GM12878 (cell line): Measurements from ENCODE around the gene RAMP2. TPM values are rescaled to one million over a fixed set of nuclear protein-coding genes. Genes with fewer than 3 reads are reported as not detected.

Source experiments
- ATAC-seq: fragments of 200-7000 bp; cut with Tn5 transposase; 3 replicates; pipeline ENCODE4 v1.9.1; 2020; ENCODE audit warnings: mild to moderate bottlenecking, moderate library complexity
- BruUV-seq: library from RNA; stranded (reverse); fragments of 400-500 nt; replicated peaks from 2 replicates; lab custom pipeline; 2021; lab: Mats Ljungman, UMichigan
- CTCF ChIA-PET: fragments of 300-600 bp; sonication (Branson Sonifier 250); formaldehyde crosslinking; extraction: SDS; loops from one replicate; lab custom pipeline; 2021; ENCODE audit warnings: inconsistent platforms; lab: Yijun Ruan, JAX
- POLR2A ChIA-PET: fragments of 350-600 bp; formaldehyde crosslinking; extraction: SDS; loops from one replicate; lab custom pipeline; 2021; ENCODE audit warnings: inconsistent platforms; lab: Charles Lee
- RAD21 ChIA-PET: fragments of 300-600 bp; sonication (Branson Sonifier 250); formaldehyde crosslinking; loops from one replicate; lab custom pipeline; 2023; ENCODE audit warnings: antibody characterized with exemption; ENCODE audit not compliant: unreplicated experiment; lab: Charles Lee
- SMC1A ChIA-PET: fragments of 300-600 bp; sonication (Branson Sonifier 250); formaldehyde crosslinking; loops from one replicate; lab custom pipeline; 2023; ENCODE audit not compliant: unreplicated experiment, uncharacterized antibody; lab: Charles Lee
- DNase-seq: peaks from one replicate; pipeline ENCODE4 v3.0.0-alpha.2; 2011; ENCODE audit warnings: low read depth, low spot score
- FAIRE-seq: peaks from 3 replicates; lab custom pipeline; 2011; peaks lifted over from hg19 to GRCh38; lab: Jason Lieb, UNC
- H2AFZ ChIP-seq: 2 replicates; pipeline ENCODE4 v1.6.0; 2011; ENCODE audit warnings: low read depth, low read length, control low read depth; ENCODE audit not compliant: control insufficient read depth
- H3K27ac ChIP-seq: 2 replicates; pipeline ENCODE4 v1.5.1; 2011; ENCODE audit warnings: control low read depth; ENCODE audit not compliant: control insufficient read depth, insufficient read depth
- H3K27me3 ChIP-seq, 2 experiments: replicated peaks in 1 of 2; 2 replicates each; pipeline versions ENCODE4 v1.6.0 to v1.6.1; 2011; ENCODE audit warnings: low read length in 1 of 2; ENCODE audit not compliant: control insufficient read depth in 2 of 2, insufficient read depth in 2 of 2
- H3K36me3 ChIP-seq, 2 experiments: 2 replicates each; pipeline ENCODE4 v1.5.1; 2011; ENCODE audit warnings: low read length in 1 of 2; ENCODE audit not compliant: control insufficient read depth in 2 of 2, insufficient read depth in 2 of 2
- H3K4me1 ChIP-seq: 2 replicates; pipeline ENCODE4 v1.6.1; 2011; ENCODE audit warnings: mild to moderate bottlenecking, low read length, moderate library complexity, mixed read lengths; ENCODE audit not compliant: control insufficient read depth, insufficient read depth
- H3K4me2 ChIP-seq: 2 replicates; pipeline ENCODE4 v1.6.0; 2011; ENCODE audit warnings: control low read depth; ENCODE audit not compliant: control insufficient read depth, insufficient read depth
- H3K4me3 ChIP-seq: fragments of 200-600 bp; sonication (generic); 2 replicates; pipeline ENCODE4 v1.5.1; 2016
- H3K79me2 ChIP-seq: 2 replicates; pipeline ENCODE4 v1.6.0; 2011; ENCODE audit warnings: low read length; ENCODE audit not compliant: control insufficient read depth, insufficient read depth
- H3K9ac ChIP-seq: 2 replicates; pipeline ENCODE4 v1.8.0; 2011; ENCODE audit warnings: low read length, control low read depth, mixed read lengths; ENCODE audit not compliant: control insufficient read depth, insufficient read depth
- H3K9me3 ChIP-seq: replicated peaks from 3 replicates; pipeline ENCODE4 v1.5.1; 2011; ENCODE audit warnings: mild to moderate bottlenecking, low read length; ENCODE audit not compliant: control insufficient read depth, insufficient read depth
- H4K20me1 ChIP-seq: 2 replicates; pipeline ENCODE4 v1.6.0; 2011; ENCODE audit not compliant: control insufficient read depth, insufficient read depth
- ASH2L ChIP-seq: fragments of 300-600, 200-600 bp; sonication (generic); IDR thresholded peaks from 2 replicates; pipeline ENCODE4 v1.6.1; 2017; ENCODE audit warnings: low read depth, mild to moderate bottlenecking, borderline replicate concordance
- BACH1 ChIP-seq: fragments of 450-650 bp; IDR thresholded peaks from 2 replicates; pipeline ENCODE4 v1.6.1; 2017; ENCODE audit warnings: mild to moderate bottlenecking, borderline replicate concordance
- HDAC2 ChIP-seq: fragments of 200-600 bp; sonication (generic); IDR thresholded peaks from 2 replicates; pipeline ENCODE4 v1.6.1; 2017
- JUNB ChIP-seq: IDR thresholded peaks from 2 replicates; pipeline ENCODE4 v1.6.1; 2016; ENCODE audit warnings: antibody characterized with exemption, mild to moderate bottlenecking
- KLF5 ChIP-seq: fragments of 450-650 bp; IDR thresholded peaks from 2 replicates; pipeline ENCODE4 v1.6.1; 2014; ENCODE audit warnings: mild to moderate bottlenecking; ENCODE audit not compliant: partially characterized antibody
- MEF2B ChIP-seq: fragments of 450-650 bp; IDR thresholded peaks from 2 replicates; pipeline ENCODE4 v1.6.1; 2018; ENCODE audit warnings: mild to moderate bottlenecking, moderate library complexity; ENCODE audit not compliant: partially characterized antibody, poor library complexity, severe bottlenecking
- MTA3 ChIP-seq: IDR thresholded peaks from 2 replicates; pipeline ENCODE4 v1.6.1; 2012; ENCODE audit warnings: low read length, inconsistent platforms, borderline replicate concordance
- MYC ChIP-seq: IDR thresholded peaks from 2 replicates; pipeline ENCODE4 v1.6.1; 2011; ENCODE audit warnings: mild to moderate bottlenecking, low read length, moderate library complexity, inconsistent platforms; ENCODE audit not compliant: insufficient read depth, insufficient replicate concordance, insufficient read length, severe bottlenecking
- NFIC ChIP-seq: IDR thresholded peaks from 2 replicates; pipeline ENCODE4 v1.6.1; 2012; ENCODE audit warnings: low read depth, mild to moderate bottlenecking, inconsistent platforms, low read length, moderate library complexity
- POLR2AphosphoS2 ChIP-seq: IDR thresholded peaks from 2 replicates; pipeline ENCODE4 v1.6.1; 2011; ENCODE audit warnings: low read depth, mild to moderate bottlenecking, low read length, improper control_type of control experiment, moderate library complexity
- SUPT20H ChIP-seq: IDR thresholded peaks from 2 replicates; pipeline ENCODE4 v1.6.1; 2011; ENCODE audit warnings: low read depth, mild to moderate bottlenecking, low read length, moderate library complexity, borderline replicate concordance; ENCODE audit not compliant: control insufficient read depth
- TCF12 ChIP-seq: IDR thresholded peaks from 2 replicates; pipeline ENCODE4 v1.6.1; 2011; ENCODE audit warnings: low read depth, mild to moderate bottlenecking, low read length
- ZSCAN29 ChIP-seq: fragments of 450-650 bp; IDR thresholded peaks from 2 replicates; pipeline ENCODE4 v1.6.1; 2017; ENCODE audit warnings: mild to moderate bottlenecking, moderate library complexity
- WGBS: methylation state at CpG from one replicate; pipeline ENCODE4 v1.1.6; 2016; ENCODE audit warnings: low lambda C conversion rate; ENCODE audit not compliant: insufficient replicate concordance, insufficient coverage; ENCODE audit errors: missing lambda C conversion rate; 5-methylcytosine and 5-hydroxymethylcytosine counted together
- in situ Hi-C: fragments of 300-500 bp; cut with MboI; formaldehyde crosslinking; loops from 9 replicates; pipeline ENCODE4 v1.14.3; 2018; ENCODE audit warnings: mixed read lengths
- intact Hi-C: fragments of 100-400 bp; cut with micrococcal nuclease; formaldehyde crosslinking; loops from one replicate; pipeline ENCODE4 v1.14.2; 2022; ENCODE audit not compliant: unreplicated experiment
- polyA plus RNA-seq, 11 experiments: library from polyadenylated mRNA; depleted of rRNA in 4 of 11; unstranded in 6 of 11; stranded (reverse) in 5 of 11; fragments of >200 nt; fragmentation: Nextera tagmentation in 4 of 11; fragmentation: Illumina TruSeq in 1 of 11; extraction: Ambion mirVana in 4 of 11; extraction: Trizol in 1 of 11; gene quantifications; 1 replicate in 1 of 11; 2 replicates in 10 of 11; pipeline versions ENCODE4 v1.2.1 to v1.2.3, GENCODE V29; 2011 to 2016; ENCODE audit warnings: inconsistent platforms in 2 of 11, missing spikeins in 2 of 11, low read depth in 1 of 11
- total RNA-seq, 4 experiments: library from RNA; depleted of rRNA in 3 of 4; stranded (reverse); fragments of >200 nt in 3 of 4; fragmentation: Illumina TruSeq in 1 of 4; extraction: Trizol in 1 of 4; gene quantifications; 2 replicates each; pipeline versions ENCODE4 v1.2.1 to v1.2.3, GENCODE V29; 2013 to 2021
- TF ChIP-seq, protein P1 (sequence below): IDR thresholded peaks from 2 replicates; pipeline ENCODE4 v1.6.1; 2012; ENCODE audit warnings: improper control_type of control experiment, low read depth, low read length; ENCODE audit not compliant: insufficient replicate concordance

The RAMP2 gene
- total and polyA plus RNA-seq, 10 of the 15 experiments (the other 5 are each of a cell fraction or from before 2014, with no cell fraction given), result 0.14 to 0.32 (median 0.21) TPM; not detected in 4

DNA sequence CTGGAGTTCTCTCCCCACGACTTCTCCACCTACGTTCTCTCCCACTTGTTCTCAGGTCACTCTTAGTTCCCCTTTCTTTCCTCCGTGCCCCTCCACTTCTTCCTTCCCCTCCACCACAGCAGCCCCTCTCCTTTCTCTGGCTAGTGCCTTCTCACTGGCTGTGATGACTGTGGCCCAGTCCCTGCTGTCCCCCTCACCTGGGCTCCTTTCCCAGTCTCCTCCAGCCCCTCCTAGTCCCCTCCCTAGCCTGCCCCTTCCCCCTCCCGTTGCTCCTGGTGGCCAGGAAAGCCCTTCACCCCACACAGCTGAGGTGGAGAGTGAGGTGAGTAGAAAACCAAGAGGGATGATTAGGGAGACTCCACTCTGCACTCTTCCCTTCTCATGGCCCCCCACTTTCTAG lies 34.0 kb downstream of the RAMP2 start:
- no peak for FAIRE-seq
- intact Hi-C loops, result no loop called here
- H3K27ac ChIP-seq, result no peak overlapping the region

DNA sequence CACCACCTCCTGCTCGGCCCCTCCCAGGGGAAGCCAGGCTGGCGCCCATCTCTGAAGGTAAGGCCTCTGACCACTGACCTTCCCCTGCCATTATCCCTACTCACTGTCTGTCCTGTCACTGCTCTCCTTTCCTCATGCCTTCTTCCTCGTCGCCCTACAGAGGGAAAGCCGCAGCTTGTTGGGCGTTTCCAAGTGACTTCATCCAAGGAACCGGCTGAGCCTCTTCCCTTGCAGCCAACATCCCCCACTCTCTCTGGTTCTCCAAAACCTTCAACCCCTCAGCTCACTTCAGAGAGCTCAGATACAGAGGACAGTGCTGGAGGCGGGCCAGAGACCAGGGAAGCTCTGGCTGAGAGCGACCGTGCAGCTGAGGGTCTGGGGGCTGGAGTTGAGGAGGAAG lies 34.4 kb downstream of the RAMP2 start:
- SMC1A ChIA-PET, result interaction anchor here (1.5 kb wide), 2 partner anchors 35 to 217 kb away, joined by 3 to 5 read pairs; no protein-coding TSS in a partner anchor
- no peaks in the 10 kb centered on the region for H4K20me1 ChIP-seq
- TF ChIP-seq POLR2AphosphoS2 (no peak), KLF5 (no peak), MTA3 (no peak), TCF12 (no peak), JUNB (no peak), NFIC (no peak), HDAC2 (no peak), ZSCAN29 (no peak)
- TF ChIP-seq, protein P1, sequence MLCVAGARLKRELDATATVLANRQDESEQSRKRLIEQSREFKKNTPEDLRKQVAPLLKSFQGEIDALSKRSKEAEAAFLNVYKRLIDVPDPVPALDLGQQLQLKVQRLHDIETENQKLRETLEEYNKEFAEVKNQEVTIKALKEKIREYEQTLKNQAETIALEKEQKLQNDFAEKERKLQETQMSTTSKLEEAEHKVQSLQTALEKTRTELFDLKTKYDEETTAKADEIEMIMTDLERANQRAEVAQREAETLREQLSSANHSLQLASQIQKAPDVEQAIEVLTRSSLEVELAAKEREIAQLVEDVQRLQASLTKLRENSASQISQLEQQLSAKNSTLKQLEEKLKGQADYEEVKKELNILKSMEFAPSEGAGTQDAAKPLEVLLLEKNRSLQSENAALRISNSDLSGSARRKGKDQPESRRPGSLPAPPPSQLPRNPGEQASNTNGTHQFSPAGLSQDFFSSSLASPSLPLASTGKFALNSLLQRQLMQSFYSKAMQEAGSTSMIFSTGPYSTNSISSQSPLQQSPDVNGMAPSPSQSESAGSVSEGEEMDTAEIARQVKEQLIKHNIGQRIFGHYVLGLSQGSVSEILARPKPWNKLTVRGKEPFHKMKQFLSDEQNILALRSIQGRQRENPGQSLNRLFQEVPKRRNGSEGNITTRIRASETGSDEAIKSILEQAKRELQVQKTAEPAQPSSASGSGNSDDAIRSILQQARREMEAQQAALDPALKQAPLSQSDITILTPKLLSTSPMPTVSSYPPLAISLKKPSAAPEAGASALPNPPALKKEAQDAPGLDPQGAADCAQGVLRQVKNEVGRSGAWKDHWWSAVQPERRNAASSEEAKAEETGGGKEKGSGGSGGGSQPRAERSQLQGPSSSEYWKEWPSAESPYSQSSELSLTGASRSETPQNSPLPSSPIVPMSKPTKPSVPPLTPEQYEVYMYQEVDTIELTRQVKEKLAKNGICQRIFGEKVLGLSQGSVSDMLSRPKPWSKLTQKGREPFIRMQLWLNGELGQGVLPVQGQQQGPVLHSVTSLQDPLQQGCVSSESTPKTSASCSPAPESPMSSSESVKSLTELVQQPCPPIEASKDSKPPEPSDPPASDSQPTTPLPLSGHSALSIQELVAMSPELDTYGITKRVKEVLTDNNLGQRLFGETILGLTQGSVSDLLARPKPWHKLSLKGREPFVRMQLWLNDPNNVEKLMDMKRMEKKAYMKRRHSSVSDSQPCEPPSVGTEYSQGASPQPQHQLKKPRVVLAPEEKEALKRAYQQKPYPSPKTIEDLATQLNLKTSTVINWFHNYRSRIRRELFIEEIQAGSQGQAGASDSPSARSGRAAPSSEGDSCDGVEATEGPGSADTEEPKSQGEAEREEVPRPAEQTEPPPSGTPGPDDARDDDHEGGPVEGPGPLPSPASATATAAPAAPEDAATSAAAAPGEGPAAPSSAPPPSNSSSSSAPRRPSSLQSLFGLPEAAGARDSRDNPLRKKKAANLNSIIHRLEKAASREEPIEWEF, result no peak

More for the DNA sequence above, 34.0 kb downstream of the RAMP2 start:
- Histone ChIP-seq H3K36me3 (no peaks in the 10 kb centered on the region), H4K20me1 (no peaks in the 10 kb centered on the region), H2AFZ (no peak overlapping the region), H3K4me2 (no peak overlapping the region), H3K9me3 (no peaks in the 10 kb centered on the region), H3K4me1 (peaks cover 10% of the 10 kb centered on the region), H3K79me2 (peaks cover 6% of the 10 kb centered on the region), H3K9ac (no peak overlapping the region), H3K4me3 (no peak overlapping the region), H3K27me3 (no peaks in the 10 kb centered on the region)
- no peak for TF ChIP-seq ASH2L
- TF ChIP-seq MYC, result no peak
- TF ChIP-seq MEF2B, result no peak
- TF ChIP-seq SUPT20H, result no peak
- no peak for TF ChIP-seq BACH1
- DNase-seq, result no peak
- ChIA-PET RAD21 (no interaction called here), SMC1A (interaction anchor here (1.5 kb wide), 1 partner anchor 35 kb away, joined by 5 read pairs; no protein-coding TSS in a partner anchor), POLR2A (no interaction called here), CTCF (interaction anchor here (0.6 kb wide), 2 partner anchors 80 to 168 kb away, joined by 3 read pairs; no protein-coding TSS in a partner anchor)
- WGBS, result 24% methylated on average over 4 of the region's 4 CpGs
- no peak for ATAC-seq
- BruUV-seq, result no TSS peak
- in situ Hi-C loops, result no loop called here

More for the DNA sequence above, 34.4 kb downstream of the RAMP2 start:
- Histone ChIP-seq H3K36me3 (no peaks in the 10 kb centered on the region), H3K4me1 (peaks cover 10% of the 10 kb centered on the region), H3K79me2 (peaks cover 6% of the 10 kb centered on the region), H2AFZ (no peak overlapping the region), H3K9me3 (no peaks in the 10 kb centered on the region), H3K9ac (no peak overlapping the region), H3K27ac (no peak overlapping the region), H3K4me3 (no peak overlapping the region), H3K4me2 (no peak overlapping the region), H3K27me3 (no peaks in the 10 kb centered on the region)
- whole genome bisulfite sequencing, result 94% methylated on average over 10 of the region's 10 CpGs
- no peak for DNase-seq
- ATAC-seq, result no peak
- BruUV-seq, result no TSS peak
- ChIA-PET POLR2A (no interaction called here), RAD21 (no interaction called here), CTCF (interaction anchor here (0.6 kb wide), 1 partner anchor 168 kb away, joined by 3 read pairs; no protein-coding TSS in a partner anchor)
- in situ Hi-C loops, result no loop called here
- intact Hi-C loops, result no loop called here
- no peak for FAIRE-seq
